Astrocyte (in vitro differentiated cells and primary cell): ENCODE measurements around the gene CMPK2. TPM values are rescaled to one million over a fixed set of nuclear protein-coding genes. Genes with fewer than 3 reads are reported as not detected.

ENCODE experiments used
- DNase-seq: peaks from one replicate; pipeline ENCODE4 v3.0.0-alpha.2; 2010; ENCODE audit warnings: low read depth
- FAIRE-seq: peaks from 2 replicates; lab custom pipeline; 2011; peaks lifted over from hg19 to GRCh38; lab: Jason Lieb, UNC
- H2AFZ ChIP-seq: 2 replicates; pipeline ENCODE4 v1.6.0; 2012; ENCODE audit warnings: low read depth, low read length, inconsistent platforms
- H3K27ac ChIP-seq: 2 replicates; pipeline ENCODE4 v1.5.1; 2011; ENCODE audit warnings: low read depth, low read length, inconsistent platforms
- H3K27me3 ChIP-seq: 2 replicates; pipeline ENCODE4 v1.6.0; 2011; ENCODE audit warnings: low read length, inconsistent platforms; ENCODE audit not compliant: insufficient read depth
- H3K36me3 ChIP-seq: 2 replicates; pipeline ENCODE4 v1.5.1; 2011; ENCODE audit warnings: low read length, inconsistent platforms; ENCODE audit not compliant: insufficient read depth
- H3K4me1 ChIP-seq: 2 replicates; pipeline ENCODE4 v1.5.1; 2011; ENCODE audit warnings: low read length, inconsistent platforms; ENCODE audit not compliant: insufficient read depth
- H3K4me2 ChIP-seq: 2 replicates; pipeline ENCODE4 v1.6.0; 2012; ENCODE audit warnings: low read length, inconsistent platforms
- H3K4me3 ChIP-seq: 2 replicates; pipeline ENCODE4 v1.5.1; 2011; ENCODE audit warnings: low read depth, mild to moderate bottlenecking, low read length, inconsistent platforms; ENCODE audit not compliant: insufficient read depth
- H3K79me2 ChIP-seq: 2 replicates; pipeline ENCODE4 v1.6.0; 2012; ENCODE audit warnings: mild to moderate bottlenecking, low read length, inconsistent platforms; ENCODE audit not compliant: insufficient read depth
- H3K9ac ChIP-seq: 2 replicates; pipeline ENCODE4 v1.6.0; 2012; ENCODE audit warnings: mild to moderate bottlenecking, low read length, inconsistent platforms
- H3K9me3 ChIP-seq: 2 replicates; pipeline ENCODE4 v1.5.1; 2012; ENCODE audit warnings: low read depth, mild to moderate bottlenecking, low read length, inconsistent platforms; ENCODE audit not compliant: insufficient read depth
- H4K20me1 ChIP-seq: 2 replicates; pipeline ENCODE4 v1.6.0; 2012; ENCODE audit warnings: low read length, inconsistent platforms; ENCODE audit not compliant: insufficient read depth
- H3K27ac Mint-ChIP-seq: one replicate; pipeline ENCODE4 v1.8.0; 2021; ENCODE audit warnings: mild to moderate bottlenecking, mixed read lengths; ENCODE audit not compliant: unreplicated experiment
- H3K27me3 Mint-ChIP-seq: one replicate; pipeline ENCODE4 v1.8.0; 2021; ENCODE audit warnings: low read depth, mixed read lengths; ENCODE audit not compliant: unreplicated experiment
- H3K36me3 Mint-ChIP-seq: one replicate; pipeline ENCODE4 v1.8.0; 2021; ENCODE audit warnings: low read depth, mixed read lengths; ENCODE audit not compliant: unreplicated experiment
- H3K4me1 Mint-ChIP-seq: one replicate; pipeline ENCODE4 v1.8.0; 2021; ENCODE audit warnings: low read depth, mixed read lengths; ENCODE audit not compliant: unreplicated experiment
- H3K4me3 Mint-ChIP-seq: one replicate; pipeline ENCODE4 v1.8.0; 2021; ENCODE audit warnings: mild to moderate bottlenecking, moderate library complexity, mixed read lengths; ENCODE audit not compliant: unreplicated experiment
- H3K9me3 Mint-ChIP-seq: one replicate; pipeline ENCODE4 v1.8.0; 2021; ENCODE audit warnings: mild to moderate bottlenecking, mixed read lengths; ENCODE audit not compliant: unreplicated experiment
- EZH2 ChIP-seq: IDR thresholded peaks from 2 replicates; pipeline ENCODE4 v1.6.1; 2012; ENCODE audit warnings: mild to moderate bottlenecking, low read length, inconsistent platforms; ENCODE audit not compliant: insufficient read depth
- total RNA-seq: library from RNA; stranded (reverse); gene quantifications from 2 replicates; pipeline ENCODE4 v1.2.1, GENCODE V29; 2021
- TF ChIP-seq, protein P1 (sequence below): IDR thresholded peaks from 2 replicates; pipeline ENCODE4 v1.5.1; 2011; ENCODE audit warnings: low read depth, mild to moderate bottlenecking, inconsistent platforms, low read length, moderate library complexity; ENCODE audit not compliant: insufficient read depth

Gene CMPK2
- total RNA-seq, 1 donor from 2014 or later = 32.5 TPM

DNA sequence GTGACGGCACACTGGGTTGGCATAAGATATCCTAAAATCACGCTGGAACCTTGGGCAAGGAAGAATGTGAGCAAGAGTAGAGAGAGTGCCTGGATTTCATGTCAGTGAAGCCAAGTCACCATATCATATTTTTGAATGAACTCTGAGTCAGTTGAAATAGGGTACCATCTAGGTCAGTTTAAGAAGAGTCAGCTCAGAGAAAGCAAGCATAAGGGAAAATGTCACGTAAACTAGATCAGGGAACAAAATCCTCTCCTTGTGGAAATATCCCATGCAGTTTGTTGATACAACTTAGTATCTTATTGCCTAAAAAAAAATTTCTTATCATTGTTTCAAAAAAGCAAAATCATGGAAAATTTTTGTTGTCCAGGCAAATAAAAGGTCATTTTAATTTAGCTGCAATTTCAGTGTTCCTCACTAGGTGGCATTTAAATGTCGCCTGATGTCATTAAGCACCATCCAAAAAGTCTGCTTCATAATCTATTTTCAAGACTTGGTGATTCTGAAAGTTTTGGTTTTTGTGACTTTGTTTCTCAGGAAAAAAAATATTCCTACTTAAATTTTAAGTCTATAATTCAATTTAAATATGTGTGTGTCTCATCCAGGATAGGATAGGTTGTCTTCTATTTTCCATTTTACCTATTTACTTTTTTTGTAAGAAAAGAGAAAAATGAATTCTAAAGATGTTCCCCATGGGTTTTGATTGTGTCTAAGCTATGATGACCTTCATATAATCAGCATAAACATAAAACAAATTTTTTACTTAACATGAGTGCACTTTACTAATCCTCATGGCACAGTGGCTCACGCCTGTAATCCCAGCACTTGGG, 31.4 kb upstream of the CMPK2 start:
- Histone ChIP-seq H4K20me1 (no peaks in the 10 kb centered on the region), H3K4me3 (no peak overlapping the region), H3K9ac (no peak overlapping the region), H3K36me3 (no peaks in the 10 kb centered on the region), H3K27ac (no peak overlapping the region), H3K9me3 (no peaks in the 10 kb centered on the region), H3K4me2 (no peak overlapping the region), H3K27me3 (no peaks in the 10 kb centered on the region), H2AFZ (no peak overlapping the region), H3K4me1 (no peaks in the 10 kb centered on the region), H3K79me2 (no peaks in the 10 kb centered on the region)
- no peak for FAIRE-seq
- no peak overlapping the region for H3K4me3 Mint-ChIP-seq
- H3K36me3 Mint-ChIP-seq = peaks cover 5% of the 10 kb centered on the region
- no peaks in the 10 kb centered on the region for H3K27me3 Mint-ChIP-seq
- H3K4me1 Mint-ChIP-seq = no peaks in the 10 kb centered on the region
- TF ChIP-seq, protein P1, sequence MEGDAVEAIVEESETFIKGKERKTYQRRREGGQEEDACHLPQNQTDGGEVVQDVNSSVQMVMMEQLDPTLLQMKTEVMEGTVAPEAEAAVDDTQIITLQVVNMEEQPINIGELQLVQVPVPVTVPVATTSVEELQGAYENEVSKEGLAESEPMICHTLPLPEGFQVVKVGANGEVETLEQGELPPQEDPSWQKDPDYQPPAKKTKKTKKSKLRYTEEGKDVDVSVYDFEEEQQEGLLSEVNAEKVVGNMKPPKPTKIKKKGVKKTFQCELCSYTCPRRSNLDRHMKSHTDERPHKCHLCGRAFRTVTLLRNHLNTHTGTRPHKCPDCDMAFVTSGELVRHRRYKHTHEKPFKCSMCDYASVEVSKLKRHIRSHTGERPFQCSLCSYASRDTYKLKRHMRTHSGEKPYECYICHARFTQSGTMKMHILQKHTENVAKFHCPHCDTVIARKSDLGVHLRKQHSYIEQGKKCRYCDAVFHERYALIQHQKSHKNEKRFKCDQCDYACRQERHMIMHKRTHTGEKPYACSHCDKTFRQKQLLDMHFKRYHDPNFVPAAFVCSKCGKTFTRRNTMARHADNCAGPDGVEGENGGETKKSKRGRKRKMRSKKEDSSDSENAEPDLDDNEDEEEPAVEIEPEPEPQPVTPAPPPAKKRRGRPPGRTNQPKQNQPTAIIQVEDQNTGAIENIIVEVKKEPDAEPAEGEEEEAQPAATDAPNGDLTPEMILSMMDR = peak; percentile 66
- TF ChIP-seq EZH2 = no peak
- peaks cover 9% of the 10 kb centered on the region for H3K9me3 Mint-ChIP-seq
- no peak overlapping the region for H3K27ac Mint-ChIP-seq
- peak; percentile 22 for DNase-seq

DNA sequence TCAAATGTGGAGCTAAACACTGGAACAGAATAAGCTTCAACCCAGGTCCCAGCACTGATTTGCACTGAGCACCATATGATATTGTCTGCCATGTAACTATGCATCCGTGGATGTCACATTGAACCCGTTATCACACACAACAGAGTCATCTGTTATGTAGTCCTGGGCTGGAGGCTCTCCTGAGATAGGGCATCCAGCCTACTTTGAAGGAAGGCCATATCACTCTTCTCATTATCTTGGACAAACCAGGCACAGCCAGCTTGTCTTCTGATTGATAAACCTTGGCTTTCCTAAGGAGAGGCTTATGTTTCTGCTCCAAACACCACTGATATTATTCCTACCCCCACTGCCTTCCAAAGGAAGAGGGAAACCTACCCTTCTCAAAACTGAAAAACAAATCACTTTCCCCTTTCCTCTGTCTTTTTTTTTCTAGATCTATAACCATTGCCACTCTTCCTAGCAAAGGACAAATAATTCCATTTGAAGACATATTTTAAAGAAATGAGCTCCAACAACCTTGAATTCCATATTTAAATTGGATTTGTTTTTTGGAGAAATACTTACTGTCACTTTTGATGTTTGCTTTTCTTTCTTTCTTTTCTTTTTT, 28.3 kb upstream of the CMPK2 start:
- Histone ChIP-seq H3K27ac (no peak overlapping the region), H4K20me1 (no peaks in the 10 kb centered on the region), H3K27me3 (no peaks in the 10 kb centered on the region), H3K36me3 (no peaks in the 10 kb centered on the region), H3K79me2 (no peaks in the 10 kb centered on the region), H3K9ac (no peak overlapping the region), H3K4me3 (no peak overlapping the region), H3K4me2 (no peak overlapping the region), H2AFZ (no peak overlapping the region), H3K9me3 (no peaks in the 10 kb centered on the region), H3K4me1 (no peaks in the 10 kb centered on the region)
- TF ChIP-seq, protein P1 = no peak
- no peak for TF ChIP-seq EZH2
- FAIRE-seq (no peak), DNase-seq (no peak)
- Mint-ChIP-seq H3K27ac (no peak overlapping the region), H3K9me3 (no peaks in the 10 kb centered on the region), H3K4me3 (no peak overlapping the region), H3K36me3 (peaks cover 3% of the 10 kb centered on the region), H3K27me3 (no peaks in the 10 kb centered on the region), H3K4me1 (no peaks in the 10 kb centered on the region)

DNA sequence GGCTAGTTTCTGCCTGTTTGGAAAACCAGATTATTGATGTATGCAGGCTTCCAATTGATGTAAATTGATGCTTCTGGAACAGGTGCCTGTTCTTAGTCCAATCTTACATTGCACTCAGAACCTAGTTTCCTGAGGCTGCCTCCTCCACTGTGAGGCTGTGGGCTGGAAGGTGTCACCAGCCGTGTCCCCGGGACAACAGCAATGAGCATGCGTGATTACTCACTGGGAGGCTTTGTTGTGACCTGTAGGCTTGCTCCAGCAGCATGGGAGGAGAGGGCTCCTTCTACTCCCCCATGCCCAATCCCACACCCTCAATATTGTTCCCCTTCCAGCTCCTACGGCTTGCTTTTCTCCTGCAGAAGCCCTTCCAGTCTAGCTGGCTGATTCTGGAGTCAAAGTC, 23.0 kb upstream of the CMPK2 start:
- no peaks in the 10 kb centered on the region for H3K36me3 Mint-ChIP-seq
- no peak for FAIRE-seq
- H3K27me3 ChIP-seq = no peaks in the 10 kb centered on the region
- H3K4me2 ChIP-seq = no peak overlapping the region
- H3K27me3 Mint-ChIP-seq = no peaks in the 10 kb centered on the region
- no peak overlapping the region for H3K9ac ChIP-seq
- DNase-seq = no peak
- no peak overlapping the region for H3K4me3 ChIP-seq
- TF ChIP-seq, protein P1 = no peak
- no peaks in the 10 kb centered on the region for H3K9me3 Mint-ChIP-seq
- H3K4me1 Mint-ChIP-seq = peaks cover 4% of the 10 kb centered on the region
- H3K79me2 ChIP-seq = no peaks in the 10 kb centered on the region
- H3K27ac ChIP-seq = no peak overlapping the region
- H2AFZ ChIP-seq = no peak overlapping the region
- no peaks in the 10 kb centered on the region for H3K4me1 ChIP-seq
- H3K27ac Mint-ChIP-seq = no peak overlapping the region
- H3K9me3 ChIP-seq = no peaks in the 10 kb centered on the region
- H3K36me3 ChIP-seq = no peaks in the 10 kb centered on the region
- H4K20me1 ChIP-seq = no peaks in the 10 kb centered on the region
- no peak overlapping the region for H3K4me3 Mint-ChIP-seq
